CD14-positive monocyte (primary cell): ENCODE results near the gene CNTN2. TPM values are rescaled to one million over a fixed set of nuclear protein-coding genes. Genes with fewer than 3 reads are reported as not detected.
A peak's percentile ranks its signal among the peaks of the same experiment; 100 is the strongest.

Experiments
- DNase-seq, 3 donors: peaks; one replicate each; pipeline ENCODE4 v3.0.0-alpha.2; 2011 to 2022
- H2AFZ ChIP-seq: 2 replicates; pipeline ENCODE4 v1.6.0; 2012; ENCODE audit warnings: mild to moderate bottlenecking, low read depth, low read length, inconsistent platforms; ENCODE audit not compliant: insufficient read depth, poor library complexity, severe bottlenecking
- H3K27ac ChIP-seq, 2 donors: 1 replicate in 1 of 2; 2 replicates in 1 of 2; pipeline ENCODE4 v1.5.1; 2012 to 2013; ENCODE audit warnings: low read length in 2 of 2, control low read depth in 1 of 2, inconsistent platforms in 1 of 2, low read depth in 1 of 2, mild to moderate bottlenecking in 1 of 2
- H3K27me3 ChIP-seq, 2 donors: one replicate each; pipeline versions ENCODE4 v1.6.0 to v1.6.1; 2011 to 2013; ENCODE audit warnings: low read length in 2 of 2; ENCODE audit not compliant: control insufficient read depth in 2 of 2, insufficient read depth in 2 of 2
- H3K36me3 ChIP-seq, 2 donors: replicated peaks in 1 of 2; 1 replicate in 1 of 2; 2 replicates in 1 of 2; pipeline versions ENCODE4 v1.5.1 to v1.6.1; 2012 to 2013; ENCODE audit warnings: low read length in 2 of 2, control low read depth in 1 of 2, inconsistent platforms in 1 of 2, mild to moderate bottlenecking in 1 of 2; ENCODE audit not compliant: insufficient read depth in 2 of 2, control insufficient read depth in 1 of 2
- H3K4me1 ChIP-seq, 2 donors: 1 replicate in 1 of 2; 2 replicates in 1 of 2; pipeline versions ENCODE4 v1.5.1 to v1.6.1; 2012 to 2013; ENCODE audit warnings: low read length in 2 of 2, control low read depth in 1 of 2, inconsistent platforms in 1 of 2, mild to moderate bottlenecking in 1 of 2, moderate library complexity in 1 of 2; ENCODE audit not compliant: insufficient read depth in 2 of 2, control insufficient read depth in 1 of 2
- H3K4me2 ChIP-seq: replicated peaks from 2 replicates; pipeline ENCODE3; 2012; ENCODE audit warnings: low read length, moderate library complexity, mild to moderate bottlenecking; ENCODE audit not compliant: poor library complexity, severe bottlenecking; ENCODE audit errors: extremely low read depth
- H3K4me3 ChIP-seq, 3 experiments: fragments of 200-600 bp in 1 of 3; sonication (generic) in 1 of 3; replicated peaks in 1 of 3; 1 replicate in 2 of 3; 2 replicates in 1 of 3; pipeline ENCODE4 v1.5.1; 2011 to 2013; ENCODE audit warnings: low read length in 3 of 3, mild to moderate bottlenecking in 3 of 3, control low read depth in 2 of 3, low read depth in 2 of 3, inconsistent platforms in 1 of 3, moderate library complexity in 1 of 3
- H3K79me2 ChIP-seq: 2 replicates; pipeline ENCODE4 v1.6.0; 2012; ENCODE audit warnings: mild to moderate bottlenecking, control low read depth, inconsistent platforms, low read length, moderate library complexity; ENCODE audit not compliant: insufficient read depth
- H3K9ac ChIP-seq: 2 replicates; pipeline ENCODE4 v1.6.0; 2017; ENCODE audit warnings: low read length, mild to moderate bottlenecking; ENCODE audit not compliant: insufficient read depth, poor library complexity, severe bottlenecking
- H3K9me3 ChIP-seq, 2 donors: replicated peaks in 1 of 2; 1 replicate in 1 of 2; 2 replicates in 1 of 2; pipeline versions ENCODE4 v1.5.1 to v1.6.1; 2012 to 2013; ENCODE audit warnings: low read length in 2 of 2, control low read depth in 1 of 2; ENCODE audit not compliant: control insufficient read depth in 1 of 2, insufficient read depth in 1 of 2
- H4K20me1 ChIP-seq: 2 replicates; pipeline ENCODE4 v1.6.0; 2012; ENCODE audit warnings: mild to moderate bottlenecking, low read length, control low read depth, moderate library complexity; ENCODE audit not compliant: insufficient read depth
- H3K27ac Mint-ChIP-seq, 7 donors: one replicate each; pipeline ENCODE4 v1.8.0; 2020; ENCODE audit warnings: mild to moderate bottlenecking in 7 of 7, mixed read lengths in 7 of 7, moderate library complexity in 6 of 7, inconsistent platforms in 2 of 7
- H3K27me3 Mint-ChIP-seq, 3 donors: one replicate each; pipeline ENCODE4 v1.8.0; 2021 to 2022; ENCODE audit warnings: low read depth in 3 of 3, mild to moderate bottlenecking in 3 of 3, mixed read lengths in 3 of 3, moderate library complexity in 3 of 3, inconsistent platforms in 1 of 3
- H3K36me3 Mint-ChIP-seq, 2 donors: one replicate each; pipeline ENCODE4 v1.8.0; 2020; ENCODE audit warnings: mixed read lengths in 2 of 2, inconsistent platforms in 1 of 2, mild to moderate bottlenecking in 1 of 2
- H3K4me1 Mint-ChIP-seq: one replicate; pipeline ENCODE4 v1.8.0; 2020; ENCODE audit warnings: mild to moderate bottlenecking, mixed read lengths
- H3K4me3 Mint-ChIP-seq, 2 donors: one replicate each; pipeline ENCODE4 v1.8.0; 2020; ENCODE audit warnings: mild to moderate bottlenecking in 2 of 2, mixed read lengths in 2 of 2, moderate library complexity in 1 of 2
- H3K9me3 Mint-ChIP-seq, 7 donors: one replicate each; pipeline ENCODE4 v1.8.0; 2020 to 2022; ENCODE audit warnings: mixed read lengths in 7 of 7, mild to moderate bottlenecking in 6 of 7, moderate library complexity in 6 of 7, inconsistent platforms in 2 of 7
- CTCF ChIP-seq: fragments of 200-600 bp; IDR thresholded peaks from one replicate; pipeline ENCODE4 v1.8.0; 2022; ENCODE audit warnings: antibody characterized with exemption, mild to moderate bottlenecking
- WGBS: methylation state at CpG from one replicate; pipeline ENCODE4 v1.1.5; 2013; ENCODE audit warnings: missing lambda C conversion rate; ENCODE audit not compliant: insufficient coverage; 5-methylcytosine and 5-hydroxymethylcytosine counted together
- intact Hi-C, 2 donors: fragments of 100-400 bp; cut with micrococcal nuclease; formaldehyde crosslinking; loops; one replicate each; pipeline versions ENCODE4 v1.15.0 to v1.15.1; 2023
- polyA plus RNA-seq, 3 donors: library from polyadenylated mRNA; depleted of rRNA in 1 of 3; unstranded in 2 of 3; stranded (reverse) in 1 of 3; fragments of 300-500 nt in 2 of 3; fragments of >200 nt in 1 of 3; fragmentation: Illumina TruSeq in 2 of 3; gene quantifications; 1 replicate in 2 of 3; 2 replicates in 1 of 3; pipeline ENCODE4 v1.2.3, GENCODE V29; 2012 to 2021

The CNTN2 gene
- polyA plus RNA-seq, 3 donors: not detected

- peak overlapping the region in 1 of 2 donors; percentile 60 for H3K4me3 Mint-ChIP-seq
- Histone ChIP-seq H2AFZ (no peak overlapping the region), H3K9me3 (peaks cover 0 to 11% of the 10 kb centered on the region in 2 donors), H4K20me1 (no peaks in the 10 kb centered on the region), H3K4me3 (no peak overlapping the region), H3K27me3 (peaks cover 20 to 54% of the 10 kb centered on the region in 2 donors), H3K36me3 (no peaks in the 10 kb centered on the region), H3K4me1 (no peaks in the 10 kb centered on the region), H3K79me2 (no peaks in the 10 kb centered on the region), H3K27ac (no peak overlapping the region), H3K4me2 (no peak overlapping the region), H3K9ac (no peak overlapping the region)
- H3K9me3 Mint-ChIP-seq: peaks cover 0 to 3% (median 0%) of the 10 kb centered on the region in 7 donors
- WGBS: 88% methylated on average over 10 of the region's 16 CpGs
- DNase-seq: no peak
- no peak overlapping the region for H3K27ac Mint-ChIP-seq
- no peaks in the 10 kb centered on the region for H3K36me3 Mint-ChIP-seq
- no peaks in the 10 kb centered on the region for H3K4me1 Mint-ChIP-seq
- TF ChIP-seq CTCF: no peak
- intact Hi-C loops: no loop called here
- H3K27me3 Mint-ChIP-seq: peaks cover 59 to 68% (median 63%) of the 10 kb centered on the region in 3 donors
Observed at GRCh38 chr1:205041998-205042910, 758 bp upstream of the CNTN2 start.

- H2AFZ ChIP-seq: no peak overlapping the region
- 17% methylated on average over 1 of the region's 4 CpGs for whole genome bisulfite sequencing
- H3K9me3 ChIP-seq: peaks cover 0 to 11% of the 10 kb centered on the region in 2 donors
- no peaks in the 10 kb centered on the region for H3K36me3 ChIP-seq
- no peak overlapping the region for H3K9ac ChIP-seq
- no peak for DNase-seq
- H3K27ac ChIP-seq: no peak overlapping the region
- peaks cover 20 to 54% of the 10 kb centered on the region in 2 donors for H3K27me3 ChIP-seq
- Mint-ChIP-seq H3K27me3 (peaks cover 59 to 71% (median 62%) of the 10 kb centered on the region in 3 donors), H3K4me3 (peak overlapping the region in 1 of 2 donors; percentile 51), H3K27ac (no peak overlapping the region), H3K36me3 (no peaks in the 10 kb centered on the region), H3K9me3 (peaks cover 0 to 3% (median 0%) of the 10 kb centered on the region in 7 donors), H3K4me1 (no peaks in the 10 kb centered on the region)
- no peaks in the 10 kb centered on the region for H3K4me1 ChIP-seq
- no peak for TF ChIP-seq CTCF
- no peak overlapping the region for H3K4me2 ChIP-seq
- intact Hi-C loops: no loop called here
- H3K4me3 ChIP-seq: no peak overlapping the region
- H4K20me1 ChIP-seq: no peaks in the 10 kb centered on the region
- no peaks in the 10 kb centered on the region for H3K79me2 ChIP-seq
Observed at GRCh38 chr1:205043866-205044265, 854 bp downstream of the CNTN2 start.
